Nephron progenitor cell (in vitro differentiated cells): Measurements from ENCODE around the gene HIRA.

Experiments used
- DNase-seq: peaks from one replicate; pipeline ENCODE4 v3.0.0; 2021
- H3K27ac Mint-ChIP-seq: 2 replicates; pipeline ENCODE4 v1.8.0; 2021; ENCODE audit warnings: mild to moderate bottlenecking, moderate library complexity, mixed read lengths
- H3K27me3 Mint-ChIP-seq: 2 replicates; pipeline ENCODE4 v1.8.0; 2021; ENCODE audit warnings: mild to moderate bottlenecking, low read depth, mixed read lengths; ENCODE audit not compliant: poor library complexity
- H3K36me3 Mint-ChIP-seq: 2 replicates; pipeline ENCODE4 v1.8.0; 2021; ENCODE audit warnings: low read depth, mixed read lengths
- H3K4me1 Mint-ChIP-seq: 2 replicates; pipeline ENCODE4 v1.8.0; 2021; ENCODE audit warnings: mixed read lengths
- H3K4me3 Mint-ChIP-seq: 2 replicates; pipeline ENCODE4 v1.8.0; 2021; ENCODE audit warnings: mild to moderate bottlenecking, moderate library complexity, mixed read lengths
- H3K9me3 Mint-ChIP-seq: 2 replicates; pipeline ENCODE4 v1.8.0; 2021; ENCODE audit warnings: mild to moderate bottlenecking, moderate library complexity, mixed read lengths
- TF ChIP-seq, protein P1 (sequence below): fragments of 200-600 bp; sonication (generic); IDR thresholded peaks from 2 replicates; pipeline ENCODE4 v1.5.0; 2021; ENCODE audit warnings: antibody characterized with exemption

HIRA gene

DNA sequence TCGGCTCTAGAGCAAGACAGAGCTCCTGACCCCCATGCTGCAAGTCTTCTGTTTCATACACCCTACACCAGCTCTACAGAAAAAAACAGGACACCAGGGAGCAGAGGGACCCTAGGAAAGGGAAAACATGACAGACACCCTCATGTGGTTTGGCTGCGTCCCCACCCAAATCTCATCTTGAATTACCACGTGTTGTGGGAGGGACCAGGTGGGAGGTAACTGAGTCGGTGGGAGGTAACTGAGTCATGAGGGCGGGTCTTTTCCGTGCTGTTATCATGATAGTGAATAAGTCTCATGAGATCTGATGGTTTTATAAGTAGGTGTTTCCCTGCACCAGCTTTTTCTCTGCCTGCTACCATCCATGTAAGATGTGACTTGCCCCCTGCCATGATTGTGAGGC is 22.6 kb upstream of the HIRA start:
- Mint-ChIP-seq H3K36me3 (peaks cover 56% of the 10 kb centered on the region), H3K4me3 (no peak overlapping the region), H3K4me1 (no peaks in the 10 kb centered on the region), H3K9me3 (no peaks in the 10 kb centered on the region), H3K27ac (no peak overlapping the region), H3K27me3 (no peaks in the 10 kb centered on the region)
- TF ChIP-seq, protein P1, sequence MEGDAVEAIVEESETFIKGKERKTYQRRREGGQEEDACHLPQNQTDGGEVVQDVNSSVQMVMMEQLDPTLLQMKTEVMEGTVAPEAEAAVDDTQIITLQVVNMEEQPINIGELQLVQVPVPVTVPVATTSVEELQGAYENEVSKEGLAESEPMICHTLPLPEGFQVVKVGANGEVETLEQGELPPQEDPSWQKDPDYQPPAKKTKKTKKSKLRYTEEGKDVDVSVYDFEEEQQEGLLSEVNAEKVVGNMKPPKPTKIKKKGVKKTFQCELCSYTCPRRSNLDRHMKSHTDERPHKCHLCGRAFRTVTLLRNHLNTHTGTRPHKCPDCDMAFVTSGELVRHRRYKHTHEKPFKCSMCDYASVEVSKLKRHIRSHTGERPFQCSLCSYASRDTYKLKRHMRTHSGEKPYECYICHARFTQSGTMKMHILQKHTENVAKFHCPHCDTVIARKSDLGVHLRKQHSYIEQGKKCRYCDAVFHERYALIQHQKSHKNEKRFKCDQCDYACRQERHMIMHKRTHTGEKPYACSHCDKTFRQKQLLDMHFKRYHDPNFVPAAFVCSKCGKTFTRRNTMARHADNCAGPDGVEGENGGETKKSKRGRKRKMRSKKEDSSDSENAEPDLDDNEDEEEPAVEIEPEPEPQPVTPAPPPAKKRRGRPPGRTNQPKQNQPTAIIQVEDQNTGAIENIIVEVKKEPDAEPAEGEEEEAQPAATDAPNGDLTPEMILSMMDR = no peak
- no peak for DNase-seq

DNA sequence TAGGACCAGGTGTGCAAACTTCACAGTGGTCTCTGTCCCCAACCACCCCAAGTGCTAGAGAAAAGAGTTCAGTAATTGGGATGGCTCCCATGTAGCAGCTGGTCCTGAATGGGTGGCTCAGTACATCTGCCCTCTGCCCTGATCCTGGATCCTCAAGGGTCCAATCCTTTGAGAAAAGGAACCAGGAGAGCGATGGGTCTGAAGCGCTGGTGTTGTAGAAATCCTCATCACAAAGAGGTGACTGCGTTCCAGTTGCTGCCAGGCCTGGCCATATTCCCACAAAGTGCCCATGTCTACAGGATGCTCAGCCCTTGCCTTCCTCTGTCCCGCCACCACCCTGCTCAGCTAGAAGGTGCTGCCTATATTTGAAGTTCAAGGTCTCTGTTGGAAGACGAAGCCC is 22.2 kb upstream of the HIRA start:
- no peaks in the 10 kb centered on the region for H3K9me3 Mint-ChIP-seq
- no peak overlapping the region for H3K27ac Mint-ChIP-seq
- H3K27me3 Mint-ChIP-seq = no peaks in the 10 kb centered on the region
- DNase-seq = no peak
- peaks cover 56% of the 10 kb centered on the region for H3K36me3 Mint-ChIP-seq
- H3K4me3 Mint-ChIP-seq = no peak overlapping the region
- peaks cover 2% of the 10 kb centered on the region for H3K4me1 Mint-ChIP-seq
- TF ChIP-seq, protein P1 = no peak

DNA sequence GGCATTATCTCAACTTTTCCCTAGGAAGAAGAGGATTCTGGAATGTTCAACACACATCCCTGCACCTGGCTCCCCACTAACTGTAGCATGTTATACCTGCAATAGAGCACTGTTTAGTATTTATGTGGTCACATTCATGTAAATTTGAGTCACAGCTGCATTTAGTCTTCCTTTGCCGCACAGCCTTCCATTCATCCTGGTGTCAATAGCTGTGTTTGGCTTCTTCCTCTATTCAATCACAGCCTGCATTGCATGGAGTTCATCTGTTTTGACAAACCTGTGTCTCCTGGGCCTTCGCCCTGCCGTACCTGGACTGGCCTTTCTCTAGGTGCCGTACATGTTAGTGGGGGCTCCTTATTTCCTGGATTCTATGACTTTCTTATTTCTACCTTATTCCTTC is 20.0 kb upstream of the HIRA start:
- Mint-ChIP-seq H3K4me1 (peaks cover 18% of the 10 kb centered on the region), H3K27ac (no peak overlapping the region), H3K27me3 (no peaks in the 10 kb centered on the region), H3K4me3 (no peak overlapping the region), H3K36me3 (peaks cover 54% of the 10 kb centered on the region), H3K9me3 (no peaks in the 10 kb centered on the region)
- no peak for DNase-seq
- TF ChIP-seq, protein P1 = no peak

DNA sequence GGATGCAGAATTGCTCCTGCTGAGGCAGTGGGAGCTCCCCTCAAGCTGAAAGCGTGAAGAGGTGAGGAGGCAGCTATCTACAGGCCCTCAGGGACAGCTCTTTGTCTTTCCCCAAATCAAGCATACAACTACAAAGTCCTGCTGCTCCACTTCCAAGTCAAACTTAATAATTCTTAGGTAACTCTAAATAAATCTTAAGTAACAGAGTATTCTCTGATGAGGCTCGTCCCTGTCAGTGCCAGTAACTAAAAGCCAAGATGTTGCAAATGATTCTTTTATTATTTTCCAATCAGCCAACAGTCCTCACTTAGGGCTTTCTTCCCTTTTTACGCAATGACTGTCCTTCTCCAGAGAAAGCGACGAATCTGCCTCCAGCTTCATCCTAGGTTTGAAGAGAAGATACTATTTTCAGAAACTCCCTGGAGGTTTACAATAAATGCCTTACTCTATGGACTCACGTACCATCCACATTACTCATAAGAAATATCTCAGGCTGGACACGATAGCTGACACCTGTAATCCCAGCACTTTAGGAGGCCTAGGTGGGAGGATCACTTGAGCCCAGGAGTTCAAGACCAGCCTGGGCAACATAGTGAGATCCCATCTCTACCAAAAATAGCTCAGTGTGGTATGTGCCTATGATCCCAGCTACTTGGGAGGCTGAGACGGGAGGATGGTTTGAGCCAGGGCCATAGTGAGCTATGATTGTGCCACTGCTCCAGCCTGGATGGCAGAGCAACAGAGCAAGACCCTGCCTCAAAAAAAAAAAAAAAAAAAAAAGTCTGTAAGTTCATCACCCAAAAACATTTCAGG is 19.0 kb upstream of the HIRA start:
- H3K4me3 Mint-ChIP-seq = no peak overlapping the region
- DNase-seq = no peak
- H3K36me3 Mint-ChIP-seq = peaks cover 53% of the 10 kb centered on the region
- no peak overlapping the region for H3K27ac Mint-ChIP-seq
- H3K4me1 Mint-ChIP-seq = peaks cover 24% of the 10 kb centered on the region
- H3K27me3 Mint-ChIP-seq = no peaks in the 10 kb centered on the region
- TF ChIP-seq, protein P1 = no peak
- no peaks in the 10 kb centered on the region for H3K9me3 Mint-ChIP-seq

DNA sequence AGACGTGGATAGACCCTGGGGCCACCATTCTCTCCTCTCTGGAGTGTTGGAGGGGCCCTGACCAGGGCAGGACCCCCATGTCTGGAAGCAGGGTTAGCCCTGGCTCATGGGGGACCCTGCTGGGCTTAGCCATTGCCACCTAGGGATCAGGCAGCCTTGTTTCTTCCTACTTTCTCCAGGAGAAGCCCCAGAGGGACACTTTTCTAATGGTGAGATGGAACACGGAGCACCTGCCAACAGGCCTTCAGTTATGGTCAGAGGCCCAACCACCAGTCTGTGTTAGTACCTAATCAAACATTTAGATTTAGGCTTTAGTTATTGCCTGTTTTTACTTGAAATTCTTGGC is 17.9 kb upstream of the HIRA start:
- H3K27me3 Mint-ChIP-seq = no peaks in the 10 kb centered on the region
- H3K4me1 Mint-ChIP-seq = peaks cover 28% of the 10 kb centered on the region
- TF ChIP-seq, protein P1 = no peak
- H3K36me3 Mint-ChIP-seq = peaks cover 47% of the 10 kb centered on the region
- H3K9me3 Mint-ChIP-seq = no peaks in the 10 kb centered on the region
- no peak overlapping the region for H3K27ac Mint-ChIP-seq
- DNase-seq = no peak
- peak overlapping the region; percentile 62 for H3K4me3 Mint-ChIP-seq

DNA sequence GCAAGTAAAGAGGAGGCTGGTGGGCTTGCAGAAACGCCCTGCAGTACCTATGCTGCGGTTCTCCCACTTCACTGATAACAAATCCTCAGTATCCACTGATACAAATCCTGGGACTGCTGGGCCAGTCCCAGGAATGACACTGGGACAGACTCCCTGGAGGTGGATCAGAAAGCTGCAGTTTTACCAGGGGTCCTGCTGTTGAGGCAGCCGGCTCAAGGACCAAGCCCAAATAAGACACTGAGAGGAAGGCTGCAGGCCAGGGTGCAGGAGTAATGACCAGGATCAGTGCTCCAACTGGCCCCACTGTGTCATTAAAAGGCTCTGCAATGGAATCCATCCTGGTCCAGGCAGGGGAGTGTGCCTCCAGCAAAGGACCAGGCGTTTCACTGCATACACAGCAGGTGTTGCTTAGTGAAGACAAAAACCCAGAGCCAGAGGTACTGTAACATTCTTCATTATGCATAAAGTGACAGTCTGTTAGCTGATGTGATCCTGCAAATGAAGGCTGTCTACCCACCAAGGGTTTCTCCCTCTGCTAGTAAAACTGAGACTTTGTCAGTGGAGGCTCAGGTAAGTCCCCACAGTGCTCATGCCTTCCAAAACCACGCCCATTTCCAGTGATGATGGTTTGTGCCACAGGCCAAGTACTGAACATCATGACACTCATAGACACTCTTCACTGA is 17.3 kb upstream of the HIRA start:
- H3K27ac Mint-ChIP-seq = no peak overlapping the region
- TF ChIP-seq, protein P1 = no peak
- H3K4me3 Mint-ChIP-seq = peak overlapping the region; percentile 97
- no peaks in the 10 kb centered on the region for H3K27me3 Mint-ChIP-seq
- DNase-seq = no peak
- no peaks in the 10 kb centered on the region for H3K9me3 Mint-ChIP-seq
- H3K4me1 Mint-ChIP-seq = peaks cover 28% of the 10 kb centered on the region
- H3K36me3 Mint-ChIP-seq = peaks cover 44% of the 10 kb centered on the region
